ENCODE data around the gene XRCC5.

Gene XRCC5

GRCh38 chr2:216170076-216170763 is 61.1 kb downstream of the XRCC5 start:
- Mint-ChIP-seq H3K27me3 (no peaks in the 10 kb centered on the region), H3K36me3 (ENCODE audit: insufficient read depth) (peaks cover 55% of the 10 kb centered on the region), H3K27ac (ENCODE audit: low read depth) (peak overlapping the region; percentile 32), H3K4me1 (peaks cover 39% of the 10 kb centered on the region), H3K9me3 (no peaks in the 10 kb centered on the region), H3K4me3 (no peak overlapping the region)
- no peak for ATAC-seq (replicated peaks; ENCODE audit: extremely low read depth, poor library complexity, severe bottlenecking)
- DNase-seq (ENCODE audit: low spot score in 2 of 2) = no peak

DNA sequence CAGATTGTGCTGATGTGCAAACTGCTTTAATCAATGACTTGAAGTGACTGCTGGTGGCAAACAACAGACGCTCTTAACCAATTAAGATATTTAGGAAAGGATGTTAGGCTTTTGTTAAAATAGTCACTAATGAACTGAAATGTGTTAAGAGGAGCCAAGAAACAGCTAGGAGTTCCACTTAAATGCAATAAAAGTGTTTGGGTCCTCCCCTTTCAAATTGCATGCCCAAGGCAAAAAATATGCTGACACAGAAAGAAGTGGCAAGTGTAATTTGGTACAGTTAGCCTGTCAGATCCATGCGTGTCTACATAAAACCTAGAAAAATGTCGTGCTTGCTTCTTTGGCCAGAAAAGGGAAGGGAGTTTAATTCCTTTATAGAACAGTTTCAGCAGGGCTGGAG is 61.9 kb downstream of the XRCC5 start:
- H3K9me3 Mint-ChIP-seq = no peaks in the 10 kb centered on the region
- no peak overlapping the region for H3K4me3 Mint-ChIP-seq
- H3K36me3 Mint-ChIP-seq (ENCODE audit: insufficient read depth) = peaks cover 51% of the 10 kb centered on the region
- H3K27me3 Mint-ChIP-seq = no peaks in the 10 kb centered on the region
- peaks cover 45% of the 10 kb centered on the region for H3K4me1 Mint-ChIP-seq
- peak overlapping the region; percentile 32 for H3K27ac Mint-ChIP-seq (ENCODE audit: low read depth)
- ATAC-seq (replicated peaks; ENCODE audit: extremely low read depth, poor library complexity, severe bottlenecking) = no peak
- DNase-seq (ENCODE audit: low spot score in 2 of 2) = no peak

DNA sequence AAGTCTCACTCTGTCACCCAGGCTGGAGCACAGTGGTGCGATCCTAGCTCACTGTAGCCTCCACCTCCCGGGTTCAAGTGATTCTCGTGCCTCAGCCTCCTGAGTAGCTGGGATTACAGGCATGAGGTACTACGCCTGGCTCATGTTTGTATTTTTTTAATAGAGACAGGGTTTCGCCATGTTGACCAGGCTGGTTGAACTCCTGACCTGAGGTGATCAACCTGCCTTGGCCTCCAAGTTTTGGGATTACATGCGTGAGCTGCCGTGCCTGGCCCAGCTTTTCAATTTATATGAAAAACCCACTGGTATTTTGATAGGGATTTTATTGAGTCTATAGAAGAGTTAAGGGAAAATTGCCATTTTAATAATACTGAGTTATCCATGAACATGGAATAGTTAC is 63.3 kb downstream of the XRCC5 start:
- DNase-seq (ENCODE audit: low spot score in 2 of 2) (no peak), ATAC-seq (replicated peaks; ENCODE audit: extremely low read depth, poor library complexity, severe bottlenecking) (no peak)
- H3K36me3 Mint-ChIP-seq (ENCODE audit: insufficient read depth) = peaks cover 44% of the 10 kb centered on the region
- peak overlapping the region; percentile 55 for H3K27ac Mint-ChIP-seq (ENCODE audit: low read depth)
- H3K27me3 Mint-ChIP-seq = no peaks in the 10 kb centered on the region
- H3K4me1 Mint-ChIP-seq = peaks cover 57% of the 10 kb centered on the region
- H3K4me3 Mint-ChIP-seq = no peak overlapping the region
- no peaks in the 10 kb centered on the region for H3K9me3 Mint-ChIP-seq

GRCh38 chr2:216179015-216179414 is 69.9 kb downstream of the XRCC5 start:
- Mint-ChIP-seq H3K4me1 (peaks cover 69% of the 10 kb centered on the region), H3K27me3 (no peaks in the 10 kb centered on the region), H3K9me3 (no peaks in the 10 kb centered on the region), H3K27ac (ENCODE audit: low read depth) (peak overlapping the region; percentile 9), H3K4me3 (no peak overlapping the region), H3K36me3 (ENCODE audit: insufficient read depth) (peaks cover 27% of the 10 kb centered on the region)
- ATAC-seq (replicated peaks; ENCODE audit: extremely low read depth, poor library complexity, severe bottlenecking) (no peak), DNase-seq (ENCODE audit: low spot score in 2 of 2) (no peak)

- no peaks in the 10 kb centered on the region for H3K27me3 Mint-ChIP-seq
- no peaks in the 10 kb centered on the region for H3K9me3 Mint-ChIP-seq
- peaks cover 69% of the 10 kb centered on the region for H3K4me1 Mint-ChIP-seq
- peaks cover 27% of the 10 kb centered on the region for H3K36me3 Mint-ChIP-seq (ENCODE audit: insufficient read depth)
- peak overlapping the region; percentile 7 for H3K27ac Mint-ChIP-seq (ENCODE audit: low read depth)
- H3K4me3 Mint-ChIP-seq = no peak overlapping the region
- DNase-seq (ENCODE audit: low spot score in 2 of 2) (no peak), ATAC-seq (replicated peaks; ENCODE audit: extremely low read depth, poor library complexity, severe bottlenecking) (no peak)
Measured at GRCh38 chr2:216181351-216181750, 72.2 kb downstream of the XRCC5 start.

DNA sequence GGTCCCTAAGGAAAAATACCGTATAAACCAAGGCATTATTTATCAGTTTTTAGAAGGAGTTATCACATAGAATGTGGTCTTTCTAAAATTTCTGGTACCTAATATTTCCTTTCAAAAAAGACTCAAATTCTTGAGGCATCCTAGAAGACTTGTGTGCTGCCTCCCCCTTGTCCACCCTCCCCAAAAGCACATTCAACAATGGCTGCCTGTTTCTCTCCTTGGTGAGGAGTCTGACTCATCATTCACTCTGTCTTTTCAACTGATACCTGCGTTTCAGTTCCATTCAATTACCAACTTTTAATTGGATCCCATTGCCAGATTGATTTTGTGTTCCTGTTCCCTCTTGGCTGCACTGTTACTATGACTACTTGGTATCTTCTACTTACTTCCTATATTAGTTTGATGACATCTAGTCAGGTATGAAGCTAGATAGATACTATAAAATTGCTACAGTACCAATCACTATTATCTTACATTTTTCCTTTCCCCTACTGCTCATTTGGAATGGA is 72.9 kb downstream of the XRCC5 start:
- Mint-ChIP-seq H3K36me3 (ENCODE audit: insufficient read depth) (peaks cover 23% of the 10 kb centered on the region), H3K27me3 (no peaks in the 10 kb centered on the region), H3K4me1 (peaks cover 67% of the 10 kb centered on the region), H3K27ac (ENCODE audit: low read depth) (peak overlapping the region; percentile 38), H3K4me3 (no peak overlapping the region), H3K9me3 (no peaks in the 10 kb centered on the region)
- ATAC-seq (replicated peaks; ENCODE audit: extremely low read depth, poor library complexity, severe bottlenecking) (no peak), DNase-seq (ENCODE audit: low spot score in 2 of 2) (no peak)

DNA sequence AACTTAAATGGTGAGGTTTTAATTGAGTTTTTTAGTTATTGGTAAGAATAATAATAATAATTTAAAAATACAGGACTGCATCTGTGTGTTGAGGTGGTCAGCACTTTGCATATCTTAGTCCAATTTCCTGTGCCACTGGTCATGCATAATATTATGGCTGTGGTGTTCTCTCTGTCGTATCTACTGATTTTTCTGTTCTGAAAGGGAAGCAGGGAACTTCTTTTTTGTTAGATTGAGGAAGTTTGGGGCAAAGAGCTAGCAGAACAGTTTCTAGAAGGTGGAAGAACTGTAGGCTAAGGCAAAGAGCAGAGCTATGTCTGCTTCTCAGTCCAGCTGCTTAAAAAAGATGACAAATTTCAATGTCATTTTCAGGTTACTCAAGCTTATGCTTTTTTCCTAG is 74.3 kb downstream of the XRCC5 start:
- H3K36me3 Mint-ChIP-seq (ENCODE audit: insufficient read depth) = peaks cover 29% of the 10 kb centered on the region
- peaks cover 78% of the 10 kb centered on the region for H3K4me1 Mint-ChIP-seq
- H3K4me3 Mint-ChIP-seq = no peak overlapping the region
- peak overlapping the region; percentile 44 for H3K27ac Mint-ChIP-seq (ENCODE audit: low read depth)
- no peaks in the 10 kb centered on the region for H3K27me3 Mint-ChIP-seq
- H3K9me3 Mint-ChIP-seq = no peaks in the 10 kb centered on the region
- DNase-seq (ENCODE audit: low spot score in 2 of 2) = no peak
- ATAC-seq (replicated peaks; ENCODE audit: extremely low read depth, poor library complexity, severe bottlenecking) = no peak

DNA sequence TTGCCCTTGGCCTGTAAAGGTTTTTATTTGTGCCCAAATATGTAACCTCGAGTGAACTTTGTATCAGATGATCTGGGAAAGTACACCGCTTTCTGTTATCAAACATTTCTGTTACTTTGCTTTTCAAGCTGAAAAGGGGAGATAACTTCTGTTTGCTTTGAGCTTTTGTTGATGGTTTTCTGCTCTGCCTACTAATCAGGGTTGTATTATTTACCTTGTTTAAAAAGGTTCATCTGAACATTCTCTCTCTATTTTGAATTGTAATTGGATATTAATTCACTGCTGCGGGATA is 79.4 kb downstream of the XRCC5 start:
- Mint-ChIP-seq H3K9me3 (no peaks in the 10 kb centered on the region), H3K4me3 (no peak overlapping the region), H3K27ac (ENCODE audit: low read depth) (peak overlapping the region; percentile 83), H3K4me1 (peaks cover 44% of the 10 kb centered on the region), H3K36me3 (ENCODE audit: insufficient read depth) (peaks cover 43% of the 10 kb centered on the region), H3K27me3 (no peaks in the 10 kb centered on the region)
- DNase-seq (ENCODE audit: low spot score in 2 of 2) (no peak), ATAC-seq (replicated peaks; ENCODE audit: extremely low read depth, poor library complexity, severe bottlenecking) (no peak)

- peaks cover 40% of the 10 kb centered on the region for H3K4me1 Mint-ChIP-seq
- ATAC-seq (replicated peaks; ENCODE audit: extremely low read depth, poor library complexity, severe bottlenecking) = no peak
Measured at GRCh38 chr2:216188956-216189355, 79.8 kb downstream of the XRCC5 start.

DNA sequence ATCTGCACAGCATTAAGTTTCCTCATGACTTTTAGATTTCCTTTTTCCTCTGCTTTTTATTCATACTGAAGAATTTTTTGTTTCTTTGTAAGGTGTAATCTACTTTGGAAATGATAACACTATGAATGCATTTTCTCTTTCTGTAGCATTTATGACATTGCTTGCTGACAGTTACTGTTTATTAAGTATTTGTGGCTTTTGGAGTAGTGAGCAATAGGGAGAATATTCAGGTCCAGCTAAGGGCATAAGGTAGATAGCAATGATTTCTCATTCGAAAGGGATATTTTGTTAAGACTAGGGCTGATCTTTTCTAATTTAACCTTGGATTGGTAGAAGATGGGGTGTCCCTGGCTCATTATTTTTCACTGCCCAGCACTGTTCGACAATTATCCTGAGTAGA is 80.3 kb downstream of the XRCC5 start:
- H3K36me3 Mint-ChIP-seq (ENCODE audit: insufficient read depth) = peaks cover 51% of the 10 kb centered on the region
- H3K4me3 Mint-ChIP-seq = no peak overlapping the region
- H3K27me3 Mint-ChIP-seq = no peaks in the 10 kb centered on the region
- H3K9me3 Mint-ChIP-seq = no peaks in the 10 kb centered on the region
- ATAC-seq (replicated peaks; ENCODE audit: extremely low read depth, poor library complexity, severe bottlenecking) (no peak), DNase-seq (ENCODE audit: low spot score in 2 of 2) (no peak)
- H3K27ac Mint-ChIP-seq (ENCODE audit: low read depth) = peak overlapping the region; percentile 83
- peaks cover 43% of the 10 kb centered on the region for H3K4me1 Mint-ChIP-seq

More at GRCh38 chr2:216188956-216189355, 79.8 kb downstream of the XRCC5 start:
- Mint-ChIP-seq H3K27ac (ENCODE audit: low read depth) (peak overlapping the region; percentile 83), H3K9me3 (no peaks in the 10 kb centered on the region), H3K4me3 (no peak overlapping the region), H3K36me3 (ENCODE audit: insufficient read depth) (peaks cover 47% of the 10 kb centered on the region), H3K27me3 (no peaks in the 10 kb centered on the region)
- no peak for DNase-seq (ENCODE audit: low spot score in 2 of 2)

DNA sequence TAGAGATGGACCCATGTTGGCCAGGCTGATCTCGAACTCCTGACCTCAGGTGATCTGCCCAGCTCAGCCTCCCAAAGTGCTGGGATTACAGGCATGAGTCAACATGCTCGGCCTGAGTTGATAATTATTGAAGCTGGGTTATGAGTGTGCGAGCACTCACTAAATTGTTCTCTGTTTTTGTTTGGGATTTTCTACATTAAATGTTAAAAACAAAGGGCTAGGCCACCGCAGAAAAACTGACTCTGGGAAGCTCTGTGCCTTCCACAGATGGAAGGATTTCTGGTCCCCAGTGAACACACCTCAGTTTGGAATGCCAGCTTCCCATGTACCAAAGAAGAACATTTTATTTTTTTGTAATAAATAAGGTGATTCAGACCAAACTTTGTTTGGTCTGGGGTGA is 83.0 kb downstream of the XRCC5 start:
- H3K4me1 Mint-ChIP-seq = peaks cover 32% of the 10 kb centered on the region
- no peak for DNase-seq (ENCODE audit: low spot score in 2 of 2)
- ATAC-seq (replicated peaks; ENCODE audit: extremely low read depth, poor library complexity, severe bottlenecking) = no peak
- no peaks in the 10 kb centered on the region for H3K27me3 Mint-ChIP-seq
- H3K4me3 Mint-ChIP-seq = no peak overlapping the region
- no peaks in the 10 kb centered on the region for H3K9me3 Mint-ChIP-seq
- no peak overlapping the region for H3K27ac Mint-ChIP-seq (ENCODE audit: low read depth)
- H3K36me3 Mint-ChIP-seq (ENCODE audit: insufficient read depth) = peaks cover 67% of the 10 kb centered on the region

GRCh38 chr2:216192931-216193330 is 83.8 kb downstream of the XRCC5 start:
- ATAC-seq (replicated peaks; ENCODE audit: extremely low read depth, poor library complexity, severe bottlenecking) = no peak
- peak overlapping the region; percentile 50 for H3K27ac Mint-ChIP-seq (ENCODE audit: low read depth)
- peaks cover 72% of the 10 kb centered on the region for H3K36me3 Mint-ChIP-seq (ENCODE audit: insufficient read depth)
- H3K9me3 Mint-ChIP-seq = no peaks in the 10 kb centered on the region
- no peaks in the 10 kb centered on the region for H3K27me3 Mint-ChIP-seq
- H3K4me1 Mint-ChIP-seq = peaks cover 24% of the 10 kb centered on the region
- H3K4me3 Mint-ChIP-seq = no peak overlapping the region
- no peak for DNase-seq (ENCODE audit: low spot score in 2 of 2)

DNA sequence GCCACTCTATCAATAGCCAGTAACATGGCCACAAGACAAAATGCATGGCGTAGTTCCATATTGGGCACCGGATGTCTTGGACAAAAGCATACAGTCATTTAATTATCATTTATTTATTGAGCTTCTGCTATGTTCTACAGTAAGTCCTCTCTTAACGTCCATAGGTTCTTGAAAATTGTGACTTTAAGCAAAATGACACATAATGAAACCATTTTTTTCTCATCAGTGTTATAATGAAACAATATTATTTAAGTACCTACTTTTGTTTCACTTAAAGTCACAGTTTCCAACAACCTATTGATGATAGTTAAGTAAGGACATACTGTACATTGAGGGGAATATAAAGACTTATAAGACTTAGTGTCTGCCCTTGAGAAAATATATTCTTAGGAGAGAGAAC is 84.9 kb downstream of the XRCC5 start:
- ATAC-seq (replicated peaks; ENCODE audit: extremely low read depth, poor library complexity, severe bottlenecking) (no peak), DNase-seq (ENCODE audit: low spot score in 2 of 2) (no peak)
- peak overlapping the region; percentile 50 for H3K27ac Mint-ChIP-seq (ENCODE audit: low read depth)
- peaks cover 14% of the 10 kb centered on the region for H3K4me1 Mint-ChIP-seq
- H3K36me3 Mint-ChIP-seq (ENCODE audit: insufficient read depth) = peaks cover 80% of the 10 kb centered on the region
- no peaks in the 10 kb centered on the region for H3K27me3 Mint-ChIP-seq
- H3K9me3 Mint-ChIP-seq = no peaks in the 10 kb centered on the region
- no peak overlapping the region for H3K4me3 Mint-ChIP-seq
